Measurements from ENCODE around the gene HOXC6.

HOXC6 gene

DNA sequence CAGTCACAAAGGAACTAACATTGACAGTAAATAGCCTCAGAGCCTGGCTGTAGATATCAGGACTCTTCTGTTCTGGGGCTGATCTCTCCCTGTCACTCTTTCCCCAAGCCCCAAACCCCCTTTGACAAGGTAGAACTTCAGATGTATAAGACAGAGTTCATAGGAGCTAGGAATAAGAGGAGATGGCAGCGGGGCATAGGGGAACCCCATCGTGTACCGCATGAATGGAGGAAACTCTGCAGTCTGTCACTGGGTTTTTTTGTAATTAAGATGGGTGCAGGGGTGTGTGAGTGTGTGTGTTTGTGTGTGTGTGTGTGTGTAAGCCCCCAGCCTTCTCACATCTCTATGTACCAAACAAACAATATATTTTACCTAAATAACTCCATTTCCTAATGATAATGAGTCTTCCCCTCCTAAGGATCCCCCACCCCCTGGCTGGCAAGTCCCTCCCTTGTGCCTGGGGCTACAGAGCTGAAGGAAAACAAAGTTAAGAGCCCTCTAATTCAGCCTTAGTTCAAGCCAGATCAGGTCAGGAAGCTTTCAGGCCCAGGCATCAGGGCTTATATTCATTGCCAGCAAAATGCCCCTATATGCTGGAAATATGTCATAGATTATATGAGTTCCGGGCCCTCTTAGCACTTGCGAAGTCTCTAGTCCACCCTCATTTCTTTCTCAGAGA lies 16.3 kb downstream of the HOXC6 start:
- no peak for DNase-seq

DNA sequence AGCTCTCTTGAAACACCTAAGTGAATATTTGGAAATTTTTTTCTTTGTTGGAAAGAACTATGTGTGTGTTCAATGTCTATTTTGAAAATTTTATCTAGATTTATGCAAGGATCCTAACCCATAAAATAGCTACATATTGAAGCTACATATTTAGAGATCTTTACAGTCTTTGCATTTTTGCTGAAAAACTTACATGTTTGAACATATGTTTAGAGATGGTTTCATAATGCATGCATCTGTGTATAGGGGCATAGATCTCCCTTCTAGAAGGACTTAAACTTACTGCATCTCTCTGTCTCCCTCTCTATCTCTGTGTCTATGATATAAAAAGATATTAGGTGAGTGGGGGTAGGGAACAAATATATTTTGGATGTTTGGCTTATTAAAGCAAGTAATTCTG lies 17.2 kb downstream of the HOXC6 start:
- DNase-seq: no peak

DNA sequence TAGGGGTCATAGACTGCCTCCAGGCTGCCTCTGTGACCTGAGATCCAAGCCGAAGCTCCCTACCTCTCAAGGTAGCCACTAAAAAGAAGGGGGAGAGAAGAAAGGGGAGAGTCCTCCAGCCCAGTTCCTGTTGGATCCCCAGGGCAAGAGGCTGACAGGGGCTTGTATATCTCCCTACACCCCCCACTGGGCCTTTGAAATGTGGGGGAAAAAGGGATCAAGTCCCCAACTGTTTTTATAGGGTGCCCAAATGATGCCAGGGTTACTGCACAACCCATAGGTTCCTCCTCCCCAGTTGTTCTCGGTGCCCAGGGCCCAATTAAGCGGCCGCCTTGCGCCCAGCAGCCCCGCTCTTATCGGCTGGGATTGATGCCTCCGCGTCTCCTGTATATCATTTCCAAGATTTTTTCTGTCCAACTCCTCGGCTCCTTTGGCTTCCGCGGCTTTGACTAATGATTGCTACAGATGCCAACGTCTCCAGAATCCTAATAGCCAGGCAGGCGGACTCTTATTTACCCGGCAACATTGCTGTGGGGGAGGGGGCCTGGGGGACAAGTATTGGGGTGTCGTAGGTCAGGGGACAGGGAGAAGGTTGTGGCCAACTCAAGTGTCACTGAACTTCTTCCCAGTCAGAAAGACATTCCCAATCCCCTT lies 17.8 kb downstream of the HOXC6 start:
- DNase-seq: no peak

GRCh38 chr12:54046809-54047159 lies 18.5 kb downstream of the HOXC6 start:
- DNase-seq: no peak

- DNase-seq: no peak
Measured at GRCh38 chr12:54047160-54047963, 19.1 kb downstream of the HOXC6 start.

DNA sequence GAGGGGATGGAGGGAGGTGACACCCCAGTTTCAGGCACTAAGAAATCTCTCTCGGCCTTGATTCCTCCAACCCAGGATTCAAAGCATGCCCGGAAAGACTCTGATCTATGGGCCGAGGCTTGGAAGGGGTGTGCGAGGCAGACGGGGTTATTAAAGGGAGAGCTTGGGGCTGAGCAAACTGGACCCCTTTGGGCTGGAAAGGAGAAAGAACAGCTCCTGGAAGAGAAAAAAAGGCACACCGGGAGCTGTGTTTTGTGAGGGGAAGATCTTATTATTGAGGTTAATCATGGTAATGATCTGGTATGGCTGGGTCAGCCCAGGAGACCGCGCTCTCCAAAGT lies 19.7 kb downstream of the HOXC6 start:
- no peak for DNase-seq

- no peak for DNase-seq
Measured at GRCh38 chr12:54048406-54049093, 20.3 kb downstream of the HOXC6 start.

- DNase-seq: no peak
Measured at GRCh38 chr12:54049108-54049507, 20.9 kb downstream of the HOXC6 start.

GRCh38 chr12:54050482-54050810 lies 22.2 kb downstream of the HOXC6 start:
- DNase-seq: no peak

- DNase-seq: no peak
Measured at GRCh38 chr12:54051026-54051842, 23.0 kb downstream of the HOXC6 start.

DNA sequence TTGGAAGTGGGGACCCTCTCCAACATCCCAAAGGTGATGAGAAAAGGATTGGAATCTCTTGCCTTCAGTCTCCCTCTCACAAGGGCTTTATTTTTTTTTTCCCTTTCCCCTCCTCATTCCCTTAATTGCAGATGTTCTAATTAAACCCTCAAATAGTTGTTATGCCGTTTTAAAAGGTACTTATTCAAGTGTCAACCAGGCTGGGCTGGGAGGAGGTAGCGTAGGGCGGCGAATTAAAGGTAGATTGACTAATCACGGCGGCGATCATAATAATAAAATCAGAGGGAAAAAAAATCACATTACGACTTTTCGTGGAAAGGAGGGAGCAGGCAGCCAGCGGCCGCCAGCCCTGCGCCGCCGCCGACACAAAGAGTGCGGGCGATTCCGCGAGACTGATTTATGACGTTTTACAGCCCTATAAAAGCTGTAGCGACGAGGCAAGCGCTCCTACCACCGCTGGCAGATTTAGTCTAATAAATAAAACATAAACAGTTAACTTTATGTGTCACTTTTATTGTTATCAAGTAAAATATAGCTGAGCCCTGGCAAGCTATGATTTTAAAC lies 23.7 kb downstream of the HOXC6 start:
- DNase-seq: no peak

GRCh38 chr12:54052438-54053002 lies 24.3 kb downstream of the HOXC6 start:
- no peak for DNase-seq

GRCh38 chr12:54053003-54053750 lies 24.9 kb downstream of the HOXC6 start:
- no peak for DNase-seq

- DNase-seq: no peak
Measured at GRCh38 chr12:54053751-54054741, 25.8 kb downstream of the HOXC6 start, which contains the start of gene HOXC4. TSS of gene HOXC4 (plus strand) at chr12:54053835. CDS start at chr12:54053923, 88 bp downstream.

DNA sequence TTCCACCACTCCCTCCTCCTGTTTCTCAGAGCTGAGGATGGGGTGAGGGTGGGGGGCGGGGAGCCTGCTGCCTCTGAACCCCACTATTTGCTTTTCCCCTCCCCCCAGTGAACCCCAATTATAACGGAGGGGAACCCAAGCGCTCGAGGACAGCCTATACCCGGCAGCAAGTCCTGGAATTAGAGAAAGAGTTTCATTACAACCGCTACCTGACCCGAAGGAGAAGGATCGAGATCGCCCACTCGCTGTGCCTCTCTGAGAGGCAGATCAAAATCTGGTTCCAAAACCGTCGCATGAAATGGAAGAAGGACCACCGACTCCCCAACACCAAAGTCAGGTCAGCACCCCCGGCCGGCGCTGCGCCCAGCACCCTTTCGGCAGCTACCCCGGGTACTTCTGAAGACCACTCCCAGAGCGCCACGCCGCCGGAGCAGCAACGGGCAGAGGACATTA lies 26.5 kb downstream of the HOXC6 start:
- no peak for DNase-seq

- no peak for DNase-seq
Measured at GRCh38 chr12:54055552-54055951, 27.3 kb downstream of the HOXC6 start.

DNA sequence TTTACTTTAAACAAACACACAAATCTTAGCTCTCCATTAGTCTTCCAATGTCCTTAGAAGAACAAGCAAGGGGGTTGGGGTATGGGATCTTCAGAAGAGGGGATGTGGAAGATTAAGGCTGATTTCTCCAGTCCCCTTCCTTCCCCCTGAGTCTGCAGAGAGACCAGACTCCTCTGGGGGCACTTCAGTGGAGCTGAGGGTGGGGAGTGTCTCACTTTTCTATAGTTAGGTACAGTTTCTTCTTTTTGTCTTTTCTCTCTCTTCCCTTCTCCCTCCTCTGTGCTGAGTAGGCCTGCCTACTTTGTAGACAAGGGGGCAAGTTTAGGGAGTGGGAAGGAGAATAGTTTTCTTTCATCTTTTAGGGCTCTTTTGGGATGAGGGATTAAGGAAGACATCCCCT lies 27.9 kb downstream of the HOXC6 start:
- DNase-seq: no peak

DNA sequence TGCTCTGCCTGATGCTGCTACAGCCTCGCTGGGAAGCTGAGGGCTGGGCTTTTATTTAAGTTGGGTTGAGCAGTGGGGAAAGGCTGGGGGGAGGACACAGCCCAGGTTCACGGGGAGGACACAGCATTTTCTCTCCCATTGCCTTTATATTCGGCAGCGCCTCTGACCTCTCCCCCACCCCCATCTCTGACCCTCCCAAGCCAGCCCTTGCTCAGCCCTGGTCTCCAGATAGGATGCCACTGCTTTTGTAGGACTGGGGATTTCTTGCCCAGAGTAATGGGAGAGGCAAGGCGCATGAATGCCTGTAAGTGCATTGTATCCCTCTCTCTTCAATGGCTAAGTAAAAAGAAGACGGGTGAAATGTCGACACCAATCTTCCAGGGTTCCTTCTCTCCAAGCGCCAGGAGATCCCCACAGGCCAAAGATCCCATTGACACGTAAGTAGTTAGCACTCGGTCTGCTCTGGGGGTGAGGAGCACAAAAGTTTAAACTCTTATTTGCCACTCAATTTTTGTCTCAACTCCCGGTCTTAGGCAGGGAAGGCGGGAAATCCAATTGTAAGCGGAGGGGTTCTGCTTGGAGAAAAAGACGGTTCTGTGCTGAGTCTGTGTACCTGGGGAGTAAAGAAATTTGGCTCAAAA lies 30.0 kb downstream of the HOXC6 start:
- no peak for DNase-seq

DNA sequence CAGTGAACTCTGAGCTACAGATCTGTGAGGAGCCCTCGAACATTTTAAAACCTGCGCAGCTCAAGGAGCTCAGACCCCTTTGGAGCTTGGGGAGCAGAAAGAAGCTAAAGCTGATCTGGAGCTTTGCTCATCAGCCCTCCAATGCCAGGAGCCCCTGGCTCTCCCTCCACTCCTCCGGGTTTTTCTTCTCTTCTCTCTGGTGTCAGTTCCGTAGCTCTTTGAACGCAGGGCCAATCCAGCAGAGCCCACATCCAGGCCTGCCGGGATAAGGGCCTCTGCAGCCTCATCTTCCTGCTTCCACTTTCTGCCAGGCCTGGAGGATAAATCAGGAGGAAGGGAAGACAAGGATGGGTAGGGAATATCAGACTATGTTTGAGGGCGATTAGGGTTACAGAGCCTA lies 31.4 kb downstream of the HOXC6 start:
- DNase-seq: no peak

Measured in activated naive CD4-positive, alpha-beta T cell (primary cell).